Measurements from ENCODE around the gene DGUOK. TPM values are rescaled to one million over a fixed set of nuclear protein-coding genes. Genes with fewer than 3 reads are reported as not detected.
A peak's percentile ranks its signal among the peaks of the same experiment; 100 is the strongest.

The DGUOK gene
- total RNA-seq, 1 experiment from 2014 or later, result 70.7 TPM

GRCh38 chr2:73994178-73994831 is 67.6 kb downstream of the DGUOK start:
- DNase-seq, result no peak
- ChIA-PET CTCF (no interaction called here), POLR2A (no interaction called here)
- Histone ChIP-seq H3K4me3 (ENCODE audit: low read depth, low read length) (no peak overlapping the region), H3K4me1 (peaks cover 6% of the 10 kb centered on the region), H3K9me3 (no peaks in the 10 kb centered on the region), H3K27me3 (replicated peaks; ENCODE audit: control insufficient read depth, insufficient read depth, low read length) (no peaks in the 10 kb centered on the region), H3K36me3 (ENCODE audit: control insufficient read depth, insufficient read depth, low read length) (peaks cover 6% of the 10 kb centered on the region)
- intact Hi-C loops (cut with micrococcal nuclease; ENCODE audit: unreplicated experiment), result no loop called here
- BruUV-seq (replicated peaks), result no TSS peak
- TF ChIP-seq, protein P1, sequence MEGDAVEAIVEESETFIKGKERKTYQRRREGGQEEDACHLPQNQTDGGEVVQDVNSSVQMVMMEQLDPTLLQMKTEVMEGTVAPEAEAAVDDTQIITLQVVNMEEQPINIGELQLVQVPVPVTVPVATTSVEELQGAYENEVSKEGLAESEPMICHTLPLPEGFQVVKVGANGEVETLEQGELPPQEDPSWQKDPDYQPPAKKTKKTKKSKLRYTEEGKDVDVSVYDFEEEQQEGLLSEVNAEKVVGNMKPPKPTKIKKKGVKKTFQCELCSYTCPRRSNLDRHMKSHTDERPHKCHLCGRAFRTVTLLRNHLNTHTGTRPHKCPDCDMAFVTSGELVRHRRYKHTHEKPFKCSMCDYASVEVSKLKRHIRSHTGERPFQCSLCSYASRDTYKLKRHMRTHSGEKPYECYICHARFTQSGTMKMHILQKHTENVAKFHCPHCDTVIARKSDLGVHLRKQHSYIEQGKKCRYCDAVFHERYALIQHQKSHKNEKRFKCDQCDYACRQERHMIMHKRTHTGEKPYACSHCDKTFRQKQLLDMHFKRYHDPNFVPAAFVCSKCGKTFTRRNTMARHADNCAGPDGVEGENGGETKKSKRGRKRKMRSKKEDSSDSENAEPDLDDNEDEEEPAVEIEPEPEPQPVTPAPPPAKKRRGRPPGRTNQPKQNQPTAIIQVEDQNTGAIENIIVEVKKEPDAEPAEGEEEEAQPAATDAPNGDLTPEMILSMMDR (IDR thresholded peaks at IDR 0.05; ENCODE audit: insufficient read depth in 1 of 2, low read depth in 1 of 2, low read length in 1 of 2, severe bottlenecking in 1 of 2, unreplicated experiment in 1 of 2), result no peak
- H3K27me3 Mint-ChIP-seq (ENCODE audit: insufficient read depth, unreplicated experiment), result no peaks in the 10 kb centered on the region
- no peak overlapping the region for H3K27ac Mint-ChIP-seq (ENCODE audit: unreplicated experiment)
- H3K4me1 Mint-ChIP-seq (ENCODE audit: low read depth, unreplicated experiment), result peaks cover 22% of the 10 kb centered on the region
- H3K36me3 Mint-ChIP-seq (ENCODE audit: insufficient read depth, unreplicated experiment), result peaks cover 30% of the 10 kb centered on the region
- no peak overlapping the region for H3K4me3 Mint-ChIP-seq (ENCODE audit: unreplicated experiment)
- H3K9me3 Mint-ChIP-seq (ENCODE audit: unreplicated experiment), result peaks cover 9% of the 10 kb centered on the region

- POLR2A ChIA-PET, result interaction anchor here (0.5 kb wide), 1 partner anchor 216 kb away, joined by 3 read pairs; the partner anchor contains the start of gene DUSP11
Observed at GRCh38 chr2:73995810-73996209, 69.1 kb downstream of the DGUOK start.

DNA sequence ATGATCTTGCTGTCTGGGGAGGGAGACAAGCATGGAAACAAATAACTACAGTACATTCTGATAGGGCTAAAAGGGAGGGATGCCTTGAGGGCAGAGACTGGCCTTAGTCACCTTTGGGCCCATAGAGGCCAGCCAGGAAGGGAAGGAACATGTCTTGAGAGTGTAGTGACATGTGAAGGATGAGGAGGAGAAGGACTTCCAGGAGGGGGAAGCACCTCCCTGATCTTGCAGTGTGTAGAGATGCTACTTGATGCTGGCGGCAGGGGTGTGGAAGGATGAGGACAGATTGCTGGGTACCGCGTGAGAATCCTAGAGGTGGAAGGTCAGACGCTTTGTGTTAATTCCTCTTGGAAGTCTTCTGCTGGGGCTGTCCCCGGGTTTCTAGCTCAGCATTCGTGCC is 71.1 kb downstream of the DGUOK start:
- H3K9me3 ChIP-seq, result no peaks in the 10 kb centered on the region
- Mint-ChIP-seq H3K4me3 (ENCODE audit: unreplicated experiment) (no peak overlapping the region), H3K4me1 (ENCODE audit: low read depth, unreplicated experiment) (peaks cover 34% of the 10 kb centered on the region), H3K9me3 (ENCODE audit: unreplicated experiment) (no peaks in the 10 kb centered on the region), H3K36me3 (ENCODE audit: insufficient read depth, unreplicated experiment) (peaks cover 5% of the 10 kb centered on the region), H3K27ac (ENCODE audit: unreplicated experiment) (peak overlapping the region; percentile 39), H3K27me3 (ENCODE audit: insufficient read depth, unreplicated experiment) (no peaks in the 10 kb centered on the region)
- H3K4me1 ChIP-seq, result peaks cover 23% of the 10 kb centered on the region
- POLR2A ChIA-PET, result no interaction called here
- intact Hi-C loops (cut with micrococcal nuclease; ENCODE audit: unreplicated experiment), result no loop called here
- no peak overlapping the region for H3K4me3 ChIP-seq (ENCODE audit: low read depth, low read length)
- H3K27me3 ChIP-seq (replicated peaks; ENCODE audit: control insufficient read depth, insufficient read depth, low read length), result no peaks in the 10 kb centered on the region
- TF ChIP-seq, protein P1 (IDR thresholded peaks at IDR 0.05; ENCODE audit: insufficient read depth in 1 of 2, low read depth in 1 of 2, low read length in 1 of 2, severe bottlenecking in 1 of 2, unreplicated experiment in 1 of 2), result no peak
- H3K36me3 ChIP-seq (ENCODE audit: control insufficient read depth, insufficient read depth, low read length), result peaks cover 2% of the 10 kb centered on the region
- no TSS peak for BruUV-seq (replicated peaks)
- CTCF ChIA-PET, result no interaction called here
- DNase-seq, result no peak

More at GRCh38 chr2:73995810-73996209, 69.1 kb downstream of the DGUOK start:
- Histone ChIP-seq H3K4me1 (peaks cover 21% of the 10 kb centered on the region), H3K36me3 (ENCODE audit: control insufficient read depth, insufficient read depth, low read length) (peaks cover 6% of the 10 kb centered on the region), H3K27me3 (replicated peaks; ENCODE audit: control insufficient read depth, insufficient read depth, low read length) (no peaks in the 10 kb centered on the region), H3K9me3 (no peaks in the 10 kb centered on the region), H3K4me3 (ENCODE audit: low read depth, low read length) (no peak overlapping the region)
- Mint-ChIP-seq H3K4me1 (ENCODE audit: low read depth, unreplicated experiment) (peaks cover 32% of the 10 kb centered on the region), H3K27ac (ENCODE audit: unreplicated experiment) (no peak overlapping the region), H3K27me3 (ENCODE audit: insufficient read depth, unreplicated experiment) (no peaks in the 10 kb centered on the region), H3K9me3 (ENCODE audit: unreplicated experiment) (peaks cover 3% of the 10 kb centered on the region), H3K36me3 (ENCODE audit: insufficient read depth, unreplicated experiment) (peaks cover 14% of the 10 kb centered on the region), H3K4me3 (ENCODE audit: unreplicated experiment) (no peak overlapping the region)
- DNase-seq, result no peak
- TF ChIP-seq, protein P1 (IDR thresholded peaks at IDR 0.05; ENCODE audit: insufficient read depth in 1 of 2, low read depth in 1 of 2, low read length in 1 of 2, severe bottlenecking in 1 of 2, unreplicated experiment in 1 of 2), result no peak
- BruUV-seq (replicated peaks), result no TSS peak
- intact Hi-C loops (cut with micrococcal nuclease; ENCODE audit: unreplicated experiment), result no loop called here
- CTCF ChIA-PET, result no interaction called here
